Skeletal muscle satellite cell (primary cell): ENCODE results near the gene PDE4C.
A peak's percentile ranks its signal among the peaks of the same experiment; 100 is the strongest.

Experiments
- H3K27me3 ChIP-seq: 2 replicates; pipeline ENCODE4 v1.7.0; 2013; ENCODE audit warnings: low read length; ENCODE audit not compliant: control insufficient read depth, insufficient read depth
- H3K36me3 ChIP-seq: 2 replicates; pipeline ENCODE4 v1.7.0; 2013; ENCODE audit warnings: mild to moderate bottlenecking, control low read depth, low read length; ENCODE audit not compliant: insufficient read depth
- H3K4me1 ChIP-seq: 2 replicates; pipeline ENCODE4 v1.7.0; 2013; ENCODE audit warnings: low read length; ENCODE audit not compliant: control insufficient read depth, insufficient read depth
- H3K4me2 ChIP-seq: 2 replicates; pipeline ENCODE4 v1.7.0; 2013; ENCODE audit warnings: mild to moderate bottlenecking, low read length
- H3K4me3 ChIP-seq: 2 replicates; pipeline ENCODE4 v1.7.0; 2013; ENCODE audit warnings: low read length
- H3K9ac ChIP-seq: 2 replicates; pipeline ENCODE4 v1.7.0; 2013; ENCODE audit warnings: mild to moderate bottlenecking, low read depth, low read length, moderate library complexity
- H3K9me3 ChIP-seq: replicated peaks from 2 replicates; pipeline ENCODE4 v1.7.0; 2013; ENCODE audit warnings: mild to moderate bottlenecking, control low read depth, low read length

The PDE4C gene

DNA sequence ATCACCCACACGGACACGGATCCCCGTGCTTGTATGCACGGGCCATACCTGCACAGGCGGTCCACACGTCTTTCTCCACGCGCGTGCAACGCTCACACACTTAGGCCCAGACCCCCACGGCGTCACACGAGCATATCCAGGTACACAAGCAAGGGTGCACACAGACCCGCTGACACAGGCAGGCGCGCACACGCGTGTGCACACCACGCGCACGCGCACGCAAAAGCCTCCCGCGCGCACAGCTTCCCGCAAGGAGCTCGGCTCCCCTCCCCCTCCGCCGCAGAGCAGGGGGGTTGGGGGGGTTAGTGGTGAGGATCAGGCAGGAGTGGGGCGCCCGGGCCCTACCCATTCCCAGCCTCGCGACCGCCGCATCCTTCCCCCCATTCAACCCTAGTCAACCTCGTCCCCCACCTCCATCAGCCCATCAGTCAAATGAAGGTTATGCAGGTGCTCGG, 22.8 kb downstream of the PDE4C start:
- H3K27me3 ChIP-seq: no peaks in the 10 kb centered on the region
- no peaks in the 10 kb centered on the region for H3K36me3 ChIP-seq
- peak overlapping the region; percentile 84 for H3K4me3 ChIP-seq
- H3K9me3 ChIP-seq: no peaks in the 10 kb centered on the region
- peaks cover 20% of the 10 kb centered on the region for H3K4me1 ChIP-seq
- peak overlapping the region; percentile 96 for H3K4me2 ChIP-seq
- H3K9ac ChIP-seq: peak overlapping the region; percentile 65

DNA sequence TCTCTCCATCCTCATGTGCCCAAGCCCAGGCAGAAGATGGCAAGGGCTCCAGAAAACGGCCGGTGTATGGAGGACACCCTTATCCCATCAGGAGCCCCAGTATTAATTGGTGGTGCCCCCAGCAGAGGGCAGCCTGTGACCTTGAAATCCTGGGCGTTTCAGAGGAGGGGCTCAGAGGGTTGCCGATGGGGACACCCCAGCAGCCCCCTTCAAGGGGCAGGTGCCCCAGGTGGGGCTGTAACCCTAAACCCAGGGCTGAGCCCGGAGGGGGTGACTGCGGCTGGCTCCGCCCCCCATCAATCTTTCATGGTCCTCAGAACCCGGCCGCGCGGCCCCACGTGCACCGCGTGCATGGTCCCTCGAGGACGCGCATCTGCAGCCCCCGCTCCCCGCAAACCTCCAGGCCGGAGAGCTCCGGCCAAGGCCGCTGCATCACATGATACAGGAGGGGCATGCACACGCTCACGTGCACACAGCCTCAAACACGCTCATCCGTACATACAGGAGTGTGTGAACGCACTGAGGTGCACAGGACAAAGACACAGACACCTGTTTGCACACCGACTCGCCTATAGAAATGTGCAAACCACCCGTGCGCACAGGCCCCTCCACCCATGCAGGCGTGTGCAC, 23.3 kb downstream of the PDE4C start:
- no peaks in the 10 kb centered on the region for H3K27me3 ChIP-seq
- peaks cover 20% of the 10 kb centered on the region for H3K4me1 ChIP-seq
- peak overlapping the region; percentile 96 for H3K4me2 ChIP-seq
- H3K36me3 ChIP-seq: peaks cover 5% of the 10 kb centered on the region
- H3K4me3 ChIP-seq: peak overlapping the region; percentile 84
- H3K9me3 ChIP-seq: no peaks in the 10 kb centered on the region
- H3K9ac ChIP-seq: peak overlapping the region; percentile 65

- Histone ChIP-seq H3K4me3 (no peak overlapping the region), H3K27me3 (no peaks in the 10 kb centered on the region), H3K9me3 (no peaks in the 10 kb centered on the region), H3K4me2 (peak overlapping the region; percentile 96), H3K36me3 (peaks cover 5% of the 10 kb centered on the region), H3K9ac (no peak overlapping the region), H3K4me1 (peaks cover 16% of the 10 kb centered on the region)
These were observed 23.9 kb downstream of the PDE4C start for GRCh38 chr19:18202397-18202777.

DNA sequence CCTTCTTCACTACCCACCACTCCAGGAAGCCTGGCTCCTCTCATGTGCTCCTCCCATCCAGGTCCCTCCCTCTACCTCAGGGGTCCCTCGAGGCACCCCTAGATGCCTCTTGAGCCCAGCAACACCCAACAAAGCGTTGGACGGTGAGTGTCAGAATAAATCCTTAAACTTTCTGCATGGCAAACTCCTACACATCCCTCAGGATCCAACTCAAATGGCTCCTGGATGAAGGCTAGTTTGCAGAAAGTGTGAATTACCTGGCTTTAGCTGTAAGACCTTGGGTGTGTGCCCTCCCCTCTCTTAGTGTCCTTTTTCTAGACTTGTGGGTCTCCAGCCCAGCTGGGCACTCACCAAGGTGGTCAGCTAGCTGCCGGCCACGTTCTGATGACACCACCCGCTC, 27.9 kb downstream of the PDE4C start:
- Histone ChIP-seq H3K36me3 (peaks cover 8% of the 10 kb centered on the region), H3K9me3 (no peaks in the 10 kb centered on the region), H3K27me3 (no peaks in the 10 kb centered on the region), H3K4me2 (no peak overlapping the region), H3K4me3 (no peak overlapping the region), H3K9ac (no peak overlapping the region), H3K4me1 (peaks cover 18% of the 10 kb centered on the region)

DNA sequence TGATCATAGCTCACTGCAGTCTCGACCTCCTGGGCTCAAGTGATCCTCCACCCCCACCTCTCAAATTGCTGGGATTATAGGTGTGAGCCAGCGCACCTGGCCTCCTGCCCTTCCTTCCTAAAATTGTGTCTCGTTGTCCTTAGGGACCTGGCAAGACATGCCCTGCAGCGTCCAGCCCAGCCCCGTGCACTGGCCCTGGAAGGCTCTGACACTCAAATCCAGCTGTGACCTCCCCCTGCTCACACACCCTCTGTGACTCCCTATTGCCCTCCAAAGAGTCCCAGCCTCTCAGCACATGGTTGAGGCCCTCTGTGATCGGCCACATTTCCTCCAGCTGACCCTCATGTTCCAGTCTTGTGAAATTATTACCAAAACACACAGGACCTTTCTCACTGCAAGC, 28.3 kb downstream of the PDE4C start:
- H3K4me1 ChIP-seq: peaks cover 13% of the 10 kb centered on the region
- H3K27me3 ChIP-seq: no peaks in the 10 kb centered on the region
- no peak overlapping the region for H3K4me3 ChIP-seq
- H3K36me3 ChIP-seq: peaks cover 8% of the 10 kb centered on the region
- H3K9me3 ChIP-seq: no peaks in the 10 kb centered on the region
- H3K9ac ChIP-seq: no peak overlapping the region
- no peak overlapping the region for H3K4me2 ChIP-seq

DNA sequence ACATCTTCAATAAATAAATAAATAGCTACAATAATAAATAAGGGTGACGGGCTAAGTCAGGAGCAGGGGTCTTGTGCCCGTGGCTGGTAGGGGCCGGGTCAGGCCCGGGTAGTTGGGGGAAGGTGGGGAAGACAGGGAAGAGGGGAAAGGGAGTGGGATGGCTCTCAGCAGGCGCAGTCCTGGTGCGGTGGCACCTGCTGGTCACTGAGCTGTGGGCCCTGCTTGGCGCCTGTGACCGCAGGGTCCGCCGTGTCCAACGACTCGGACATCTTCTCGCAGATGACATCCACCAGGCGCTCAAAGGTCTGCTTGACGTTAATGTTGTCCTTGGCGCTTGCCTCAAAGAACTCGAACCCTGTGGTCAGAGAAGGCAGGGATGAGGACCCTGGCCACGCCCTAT, 28.9 kb downstream of the PDE4C start:
- H3K9ac ChIP-seq: no peak overlapping the region

DNA sequence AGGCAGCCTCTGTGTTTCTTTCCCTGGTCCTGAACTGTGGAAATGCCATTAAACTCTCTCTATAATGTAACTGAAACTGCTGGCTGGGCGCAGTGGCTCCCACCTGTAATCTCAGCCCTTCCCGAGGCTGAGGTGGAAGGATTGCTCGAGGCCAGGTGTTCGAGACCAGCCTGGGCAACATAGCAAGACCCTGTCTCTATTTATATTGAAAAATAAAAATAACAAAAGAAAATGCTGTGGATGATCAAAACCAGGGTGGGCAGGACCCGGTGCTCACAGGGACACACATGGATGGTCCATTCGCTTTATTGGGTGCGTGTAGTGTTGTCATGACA, 29.8 kb downstream of the PDE4C start:
- H3K4me2 ChIP-seq: no peak overlapping the region
- H3K4me3 ChIP-seq: no peak overlapping the region
- H3K36me3 ChIP-seq: peaks cover 8% of the 10 kb centered on the region
- H3K27me3 ChIP-seq: no peaks in the 10 kb centered on the region
- H3K9ac ChIP-seq: no peak overlapping the region
- H3K4me1 ChIP-seq: peaks cover 14% of the 10 kb centered on the region
- no peaks in the 10 kb centered on the region for H3K9me3 ChIP-seq

More for the DNA sequence above, 28.9 kb downstream of the PDE4C start:
- H3K4me3 ChIP-seq: no peak overlapping the region
- H3K27me3 ChIP-seq: no peaks in the 10 kb centered on the region
- H3K9me3 ChIP-seq: no peaks in the 10 kb centered on the region
- peaks cover 8% of the 10 kb centered on the region for H3K36me3 ChIP-seq
- H3K4me1 ChIP-seq: peaks cover 11% of the 10 kb centered on the region
- no peak overlapping the region for H3K4me2 ChIP-seq

DNA sequence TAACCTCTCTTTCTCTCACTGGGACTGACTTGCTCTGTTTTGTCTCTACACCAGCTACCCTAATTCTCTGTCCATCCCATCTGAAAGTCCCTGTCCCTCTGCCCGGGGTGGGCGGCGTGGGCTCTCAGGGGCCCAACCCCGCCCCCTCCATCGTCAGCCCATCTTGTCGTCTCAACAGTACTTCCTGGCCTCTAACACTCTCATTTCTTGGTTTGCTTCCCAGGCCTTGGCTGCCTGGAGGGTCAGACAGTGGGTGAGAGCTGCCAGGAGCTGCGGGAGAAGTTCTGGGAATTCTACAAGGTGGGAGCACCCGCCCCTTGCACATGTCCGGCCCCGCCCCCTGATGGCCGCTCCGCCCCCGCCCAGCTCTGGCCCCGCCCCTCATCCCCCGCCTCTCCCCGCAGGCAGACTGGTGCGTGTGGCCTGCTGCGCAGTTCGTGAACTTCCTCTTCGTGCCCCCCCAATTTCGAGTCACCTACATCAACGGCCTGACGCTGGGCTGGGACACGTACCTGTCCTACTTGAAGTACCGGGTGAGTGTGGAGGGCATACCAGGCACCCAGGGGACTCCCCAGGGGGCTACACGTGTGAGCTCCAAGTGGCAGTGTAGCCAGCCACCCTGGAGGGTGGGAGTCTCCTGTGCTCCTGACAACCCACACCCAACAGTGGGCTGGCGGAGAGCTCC, 31.5 kb downstream of the PDE4C start:
- Histone ChIP-seq H3K4me1 (peaks cover 15% of the 10 kb centered on the region), H3K9me3 (no peaks in the 10 kb centered on the region), H3K9ac (no peak overlapping the region), H3K4me3 (peak overlapping the region; percentile 84), H3K4me2 (peak overlapping the region; percentile 95), H3K36me3 (peaks cover 8% of the 10 kb centered on the region), H3K27me3 (no peaks in the 10 kb centered on the region)

GRCh38 chr19:18194181-18194530, 32.1 kb downstream of the PDE4C start:
- peak overlapping the region; percentile 87 for H3K9ac ChIP-seq
- peaks cover 8% of the 10 kb centered on the region for H3K36me3 ChIP-seq
- H3K4me1 ChIP-seq: peaks cover 15% of the 10 kb centered on the region
- H3K4me3 ChIP-seq: peak overlapping the region; percentile 84
- no peaks in the 10 kb centered on the region for H3K27me3 ChIP-seq
- H3K9me3 ChIP-seq: no peaks in the 10 kb centered on the region
- H3K4me2 ChIP-seq: peak overlapping the region; percentile 95

- Histone ChIP-seq H3K4me2 (peak overlapping the region; percentile 95), H3K4me3 (peak overlapping the region; percentile 84), H3K9ac (peak overlapping the region; percentile 87), H3K36me3 (peaks cover 8% of the 10 kb centered on the region), H3K27me3 (no peaks in the 10 kb centered on the region), H3K4me1 (peaks cover 15% of the 10 kb centered on the region), H3K9me3 (no peaks in the 10 kb centered on the region)
These were observed 32.7 kb downstream of the PDE4C start for GRCh38 chr19:18193388-18194180.

DNA sequence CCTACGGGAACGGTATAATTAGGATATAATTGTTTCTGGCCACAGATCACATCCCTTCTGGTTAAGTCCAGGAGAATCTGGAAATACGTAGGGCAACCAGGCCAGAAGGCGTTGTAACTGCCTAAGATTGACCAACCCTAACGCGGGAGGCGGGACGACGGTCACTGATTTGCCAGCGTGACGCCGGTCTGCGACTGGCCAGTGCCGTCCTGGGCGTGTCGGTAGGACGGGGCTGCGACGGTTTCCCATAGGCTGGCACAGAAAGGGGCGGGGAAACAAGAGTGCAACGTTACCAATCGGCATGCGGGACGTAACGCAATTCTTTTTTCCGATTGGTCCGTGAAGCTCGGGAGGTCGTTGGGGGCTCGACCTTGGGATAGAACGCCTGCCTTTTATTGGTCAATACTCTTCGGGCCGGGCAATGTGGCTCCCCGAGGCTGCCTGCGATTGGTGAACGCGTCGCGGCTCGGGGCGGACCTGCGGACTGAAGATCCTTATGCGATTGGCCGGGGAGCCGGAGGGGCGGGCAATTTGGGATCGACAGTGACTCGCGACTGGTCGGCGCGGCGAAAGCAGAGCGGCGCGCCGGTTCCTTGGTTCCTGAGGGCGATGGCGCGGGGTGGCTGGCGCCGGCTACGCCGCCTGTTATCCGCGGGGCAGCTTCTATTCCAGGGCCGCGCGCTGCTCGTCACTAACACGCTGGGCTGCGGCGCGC, 33.4 kb downstream of the PDE4C start, which contains the start of gene MPV17L2:
MPV17L2 (plus strand) TSS at position 546 of the 715 bp plus-strand sequence; CDS start at position 610, 64 bp downstream.
- H3K4me1 ChIP-seq: peaks cover 15% of the 10 kb centered on the region
- H3K4me2 ChIP-seq: peak within 1 kb of the TSS; percentile 95
- no peaks in the 10 kb centered on the region for H3K27me3 ChIP-seq
- peak within 1 kb of the TSS; percentile 87 for H3K9ac ChIP-seq
- peak within 1 kb of the TSS; percentile 84 for H3K4me3 ChIP-seq
- peaks cover 4% of the 10 kb centered on the region for H3K36me3 ChIP-seq
- no peaks in the 10 kb centered on the region for H3K9me3 ChIP-seq
